Fibroblast of villous mesenchyme (primary cell): ENCODE results near the gene MIER2. TPM values are rescaled to one million over a fixed set of nuclear protein-coding genes. Genes with fewer than 3 reads are reported as not detected.

Source experiments
- DNase-seq: peaks from one replicate; pipeline ENCODE4 v3.0.0-alpha.2; 2010; ENCODE audit warnings: low read depth
- H3K4me3 ChIP-seq: 2 replicates; pipeline ENCODE4 v1.5.1; 2011; ENCODE audit warnings: low read depth, mild to moderate bottlenecking, low read length
- CTCF ChIP-seq: IDR thresholded peaks from 2 replicates; pipeline ENCODE4 v1.5.1; 2012; ENCODE audit warnings: low read depth, mild to moderate bottlenecking, low read length; ENCODE audit not compliant: insufficient read depth
- total RNA-seq: library from RNA; depleted of rRNA; stranded (reverse); fragments of >200 nt; gene quantifications from 2 replicates; pipeline ENCODE4 v1.2.3, GENCODE V29; 2012

Gene MIER2
- total RNA-seq, 1 donor: 19.9 TPM

DNA sequence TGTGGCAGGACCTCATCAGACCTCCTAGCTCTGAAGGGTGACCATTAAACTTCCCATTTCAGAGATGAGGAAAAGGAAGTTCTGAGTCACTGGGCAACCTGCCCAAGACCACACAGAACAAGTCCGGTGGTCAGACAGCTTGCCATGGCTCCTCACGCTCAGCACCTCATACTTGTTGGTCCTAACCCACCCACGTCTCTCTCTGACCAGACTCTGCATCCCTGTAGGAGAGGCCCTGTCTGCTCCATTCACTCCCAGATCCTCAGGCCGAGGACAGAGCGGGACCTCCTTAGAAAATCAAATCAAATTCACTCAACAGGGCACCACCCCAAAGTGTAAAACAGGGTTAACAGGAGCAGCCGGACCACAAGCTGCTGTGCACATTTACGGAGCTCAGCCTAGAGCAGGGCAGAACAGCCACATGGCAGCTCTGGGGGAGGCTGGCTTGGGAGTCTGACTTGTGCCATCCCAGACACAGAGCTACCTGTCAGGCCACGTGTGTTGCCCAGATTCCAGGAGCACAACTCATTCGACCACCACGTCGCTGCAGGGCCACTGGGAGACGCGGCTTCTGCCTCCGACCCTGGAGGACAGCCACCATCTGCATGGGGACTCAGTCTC is 1.7 kb downstream of the MIER2 start:
- DNase-seq: peak; percentile 86
- peak overlapping the region; percentile 75 for H3K4me3 ChIP-seq
- no peak for TF ChIP-seq CTCF

- H3K4me3 ChIP-seq: peak overlapping the region; percentile 75
- TF ChIP-seq CTCF: no peak
- no peak for DNase-seq
Measured at GRCh38 chr19:342128-342455, 2.5 kb downstream of the MIER2 start.

GRCh38 chr19:341386-342127 is 3.0 kb downstream of the MIER2 start:
- DNase-seq: no peak
- peak overlapping the region; percentile 75 for H3K4me3 ChIP-seq
- TF ChIP-seq CTCF: no peak

DNA sequence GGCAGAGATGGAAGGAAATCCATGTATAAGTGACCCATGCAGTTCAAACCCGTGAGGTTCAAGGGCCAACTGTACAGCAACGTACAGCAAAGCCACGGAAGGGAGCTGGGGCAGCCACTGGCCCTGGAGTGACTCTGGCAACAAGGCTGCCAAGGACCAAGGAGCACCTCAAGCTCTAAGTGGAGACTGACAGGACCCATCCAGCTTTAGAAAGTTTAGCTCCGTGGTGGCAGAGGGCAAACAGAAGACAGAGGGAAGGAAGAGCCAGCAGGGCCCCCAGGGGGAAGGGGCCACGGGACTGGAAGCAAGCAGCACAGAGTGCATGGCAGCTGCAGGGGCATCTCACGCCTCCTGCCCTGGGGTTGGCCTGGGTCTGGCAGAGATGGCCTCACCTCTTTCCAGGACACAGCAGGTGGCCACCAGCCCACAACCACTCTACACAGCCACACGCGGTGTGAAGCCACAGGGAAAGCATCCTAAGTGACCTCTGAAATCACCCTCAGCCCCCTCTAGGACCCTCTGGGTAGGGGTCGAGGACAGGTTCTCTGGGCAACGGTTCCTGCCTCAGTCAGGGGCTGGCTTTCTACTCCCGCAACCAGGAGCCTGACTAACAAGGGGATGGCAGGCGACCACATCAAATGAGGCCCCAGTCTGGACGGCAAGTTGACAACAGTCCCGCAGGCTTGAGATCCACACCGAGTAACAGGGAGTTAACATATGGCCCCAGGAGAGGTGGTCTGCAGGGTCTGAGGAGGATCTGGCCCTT is 3.8 kb downstream of the MIER2 start:
- no peak overlapping the region for H3K4me3 ChIP-seq
- no peak for DNase-seq
- TF ChIP-seq CTCF: no peak

GRCh38 chr19:339262-339887 is 5.2 kb downstream of the MIER2 start:
- no peak for TF ChIP-seq CTCF
- H3K4me3 ChIP-seq: no peak overlapping the region
- peak; percentile 23 for DNase-seq

GRCh38 chr19:338421-338820 is 6.2 kb downstream of the MIER2 start:
- no peak for TF ChIP-seq CTCF
- no peak for DNase-seq
- H3K4me3 ChIP-seq: no peak overlapping the region
